Endothelial cell of umbilical vein (primary cell): Measurements from ENCODE around the gene TFAP2D. TPM values are rescaled to one million over a fixed set of nuclear protein-coding genes. Genes with fewer than 3 reads are reported as not detected.

Source experiments
- Bru-seq: library from RNA; stranded (reverse); fragments of 400-500 nt; gene quantifications from one replicate; lab custom pipeline; 2021; lab: Mats Ljungman, UMichigan
- BruChase-seq, 2 experiments: library from RNA; stranded (reverse); fragments of 400-500 nt; gene quantifications; one replicate each; lab custom pipeline; 2021; lab: Mats Ljungman, UMichigan
- BruUV-seq: library from RNA; stranded (reverse); fragments of 400-500 nt; replicated peaks from 2 replicates; lab custom pipeline; 2021; lab: Mats Ljungman, UMichigan
- CTCF ChIA-PET: fragments of 300-600, 350-600 bp; sonication (Branson Sonifier 250); formaldehyde crosslinking; loops from one replicate; lab custom pipeline; 2021; ENCODE audit warnings: antibody characterized with exemption, inconsistent platforms; lab: Charles Lee
- POLR2A ChIA-PET: fragments of 300-600, 350-600 bp; sonication (Branson Sonifier 250); formaldehyde crosslinking; loops from one replicate; lab custom pipeline; 2021; ENCODE audit warnings: antibody characterized with exemption, inconsistent platforms; lab: Charles Lee
- DNase-seq: peaks from one replicate; pipeline ENCODE4 v3.0.0-alpha.2; 2011; ENCODE audit warnings: low read depth, low spot score
- FAIRE-seq: peaks from 2 replicates; lab custom pipeline; 2011; peaks lifted over from hg19 to GRCh38; lab: Jason Lieb, UNC
- H2AFZ ChIP-seq: 2 replicates; pipeline ENCODE4 v1.6.0; 2012; ENCODE audit warnings: low read depth, low read length, control low read depth, inconsistent platforms
- H3K27ac ChIP-seq: 2 replicates; pipeline ENCODE4 v1.5.1; 2011; ENCODE audit warnings: low read depth, mild to moderate bottlenecking, control low read depth, low read length, moderate library complexity; ENCODE audit not compliant: insufficient read depth
- H3K27me3 ChIP-seq, 2 experiments: 2 replicates each; pipeline versions ENCODE4 v1.6.0 to v1.6.1; 2011; ENCODE audit warnings: low read length in 2 of 2, mixed read lengths in 1 of 2; ENCODE audit not compliant: control insufficient read depth in 2 of 2, insufficient read depth in 2 of 2
- H3K36me3 ChIP-seq, 2 experiments: 2 replicates in 1 of 2; 3 replicates in 1 of 2; pipeline ENCODE4 v1.5.1; 2011; ENCODE audit warnings: low read length in 2 of 2, mild to moderate bottlenecking in 1 of 2, moderate library complexity in 1 of 2; ENCODE audit not compliant: control insufficient read depth in 2 of 2, insufficient read depth in 2 of 2; ENCODE audit errors: extremely low read depth in 1 of 2
- H3K4me1 ChIP-seq: 3 replicates; pipeline ENCODE4 v1.5.1; 2011; ENCODE audit warnings: mild to moderate bottlenecking, low read length; ENCODE audit not compliant: control insufficient read depth, insufficient read depth; ENCODE audit errors: extremely low read depth
- H3K4me2 ChIP-seq: 2 replicates; pipeline ENCODE4 v1.6.1; 2011; ENCODE audit warnings: low read length, control low read depth, mixed read lengths; ENCODE audit not compliant: insufficient read depth
- H3K4me3 ChIP-seq, 3 experiments: fragments of 200-600 bp in 1 of 3; sonication (generic), shearing (Covaris generic) in 1 of 3; replicated peaks in 1 of 3; 2 replicates each; pipeline ENCODE4 v1.5.1; 2011 to 2016; ENCODE audit warnings: control low read depth in 3 of 3, low read length in 3 of 3, mild to moderate bottlenecking in 2 of 3, inconsistent platforms in 1 of 3, low read depth in 1 of 3, moderate library complexity in 1 of 3; ENCODE audit not compliant: insufficient read depth in 1 of 3
- H3K79me2 ChIP-seq: 2 replicates; pipeline ENCODE4 v1.6.0; 2012; ENCODE audit warnings: low read length, inconsistent platforms; ENCODE audit not compliant: control insufficient read depth, insufficient read depth
- H3K9ac ChIP-seq: replicated peaks from 2 replicates; pipeline ENCODE3; 2011; ENCODE audit warnings: low read length, control low read depth; ENCODE audit not compliant: insufficient read depth; ENCODE audit errors: extremely low read depth
- H3K9me1 ChIP-seq: replicated peaks from 3 replicates; pipeline ENCODE4 v1.6.0; 2011; ENCODE audit warnings: mild to moderate bottlenecking, low read length; ENCODE audit not compliant: control insufficient read depth, insufficient read depth; ENCODE audit errors: extremely low read depth
- H3K9me3 ChIP-seq: replicated peaks from 2 replicates; pipeline ENCODE4 v1.5.1; 2012; ENCODE audit warnings: low read length, inconsistent platforms; ENCODE audit not compliant: control insufficient read depth, insufficient read depth
- H4K20me1 ChIP-seq: replicated peaks from 2 replicates; pipeline ENCODE3; 2011; ENCODE audit warnings: mild to moderate bottlenecking, low read length; ENCODE audit not compliant: control insufficient read depth, insufficient read depth; ENCODE audit errors: extremely low read depth
- CTCF ChIP-seq, 2 donors: IDR thresholded peaks; 1 replicate in 1 of 2; 2 replicates in 1 of 2; pipeline ENCODE4 v1.5.1; 2011; ENCODE audit warnings: low read length in 2 of 2, mild to moderate bottlenecking in 2 of 2, moderate library complexity in 2 of 2, control low read depth in 1 of 2, inconsistent platforms in 1 of 2, low read depth in 1 of 2; ENCODE audit not compliant: insufficient read depth in 1 of 2; ENCODE audit errors: extremely low read depth in 1 of 2
- EZH2 ChIP-seq: IDR thresholded peaks from 2 replicates; pipeline ENCODE4 v1.6.1; 2012; ENCODE audit warnings: borderline replicate concordance, low read depth, mild to moderate bottlenecking, moderate library complexity, low read length, inconsistent platforms; ENCODE audit not compliant: severe bottlenecking
- FOS ChIP-seq: IDR thresholded peaks from 2 replicates; pipeline ENCODE4 v1.6.1; 2011; ENCODE audit warnings: mild to moderate bottlenecking, low read length, moderate library complexity, borderline replicate concordance; ENCODE audit not compliant: insufficient read depth
- GATA2 ChIP-seq: IDR thresholded peaks from 2 replicates; pipeline ENCODE4 v1.7.0; 2011; ENCODE audit warnings: low read depth, mild to moderate bottlenecking, moderate library complexity, mixed read lengths, low read length; ENCODE audit not compliant: insufficient read length, insufficient read depth
- JUN ChIP-seq: IDR thresholded peaks from 2 replicates; pipeline ENCODE4 v1.6.1; 2011; ENCODE audit warnings: borderline replicate concordance, low read depth; ENCODE audit not compliant: insufficient read length, insufficient read depth
- MAX ChIP-seq: IDR thresholded peaks from 2 replicates; pipeline ENCODE4 v1.6.1; 2011; ENCODE audit not compliant: insufficient read depth, insufficient read length
- MYC ChIP-seq: IDR thresholded peaks from one replicate; pipeline ENCODE4 v1.6.1; 2011; ENCODE audit warnings: mild to moderate bottlenecking, low read depth, low read length
- POLR2A ChIP-seq: IDR thresholded peaks from 2 replicates; pipeline ENCODE4 v1.6.1; 2012; ENCODE audit warnings: low read depth, mild to moderate bottlenecking, control low read depth, low read length
- POLR2AphosphoS5 ChIP-seq: IDR thresholded peaks from 2 replicates; pipeline ENCODE4 v1.6.1; 2012; ENCODE audit warnings: low read depth, mild to moderate bottlenecking, control low read depth, low read length, moderate library complexity; ENCODE audit not compliant: insufficient read depth
- dilution Hi-C: fragments of 300-500 bp; cut with MboI; formaldehyde crosslinking; loops from one replicate; pipeline ENCODE4 v1.15.0; 2019; ENCODE audit warnings: low sequenced_read_pairs; ENCODE audit not compliant: extremely low pct_ligation_motif_present
- intact Hi-C: fragments of 100-400 bp; cut with micrococcal nuclease; formaldehyde crosslinking; loops from one replicate; pipeline ENCODE4 v1.10.0; 2022
- long read RNA-seq: library from polyadenylated mRNA; stranded (forward); transcript quantifications from one replicate; pipeline ENCODE4 v2.0.0, GENCODE V29; 2021
- polyA minus RNA-seq, 3 experiments: library from RNA; depleted of rRNA, polyadenylated mRNA; stranded (reverse); fragments of >200 nt; gene quantifications; 1 replicate in 1 of 3; 2 replicates in 2 of 3; pipeline ENCODE4 v1.2.3, GENCODE V29; 2011
- polyA plus RNA-seq, 4 experiments: library from polyadenylated mRNA; depleted of rRNA in 3 of 4; stranded (reverse) in 3 of 4; unstranded in 1 of 4; fragments of >200 nt; gene quantifications; 2 replicates each; pipeline versions ENCODE4 v1.2.1 to v1.2.3, GENCODE V29; 2011 to 2012; ENCODE audit warnings: missing spikeins in 1 of 4
- total RNA-seq: library from RNA; stranded (reverse); gene quantifications from 2 replicates; pipeline ENCODE4 v1.2.3, GENCODE V29; 2021

The TFAP2D gene
- total RNA-seq (not detected in 2 replicates), polyA plus RNA-seq (not detected in 2 replicates), polyA minus RNA-seq (not detected in 2 replicates), Bru-seq, nascent RNA (not detected), BruChase-seq, experiment 1, labeled RNA remaining after a 6-hour chase (not detected), BruChase-seq, experiment 2, labeled RNA remaining after a 2-hour chase (not detected)
- not detected in 2 replicates for polyA plus RNA-seq (2011; cell fraction: cytosol; rRNA removed)
- polyA plus RNA-seq (2011; cell fraction: nucleus; rRNA removed), result not detected in 2 replicates
- polyA plus RNA-seq (2012), result not detected in 2 replicates
- not detected for polyA minus RNA-seq (2011; cell fraction: cytosol; rRNA and poly(A)+ RNA removed)
- polyA minus RNA-seq (2011; cell fraction: nucleus; rRNA and poly(A)+ RNA removed), result not detected in 2 replicates
- long read RNA-seq, result 0 reads

- no peaks in the 10 kb centered on the region for H3K9me3 ChIP-seq
- no peak within 1 kb of the TSS for H3K27ac ChIP-seq
- H3K4me1 ChIP-seq, result no peaks in the 10 kb centered on the region
- H3K4me2 ChIP-seq, result no peak within 1 kb of the TSS
- ChIA-PET CTCF (interaction anchor here (0.9 to 1.6 kb wide), 3 partner anchors 10 to 1337 kb away, joined by 3 read pairs; no protein-coding TSS in a partner anchor), POLR2A (no interaction called here)
- no peaks in the 10 kb centered on the region for H4K20me1 ChIP-seq
- no peak for FAIRE-seq
- dilution Hi-C loops, result no loop called here
- TF ChIP-seq FOS (no peak), MAX (no peak), MYC (no peak), POLR2A (no peak), CTCF (IDR thresholded peaks at IDR 0.05; ENCODE audit: extremely low read depth in 1 of 2, insufficient read depth in 1 of 2, low read depth in 1 of 2, low read length in 2 of 2) (no peak), POLR2AphosphoS5 (no peak), GATA2 (no peak), JUN (no peak), EZH2 (no peak)
- H2AFZ ChIP-seq, result no peak within 1 kb of the TSS
- no peaks in the 10 kb centered on the region for H3K79me2 ChIP-seq
- no peaks in the 10 kb centered on the region for H3K9me1 ChIP-seq
- no peak for DNase-seq
- peaks cover 75 to 91% of the 10 kb centered on the region in 2 experiments for H3K27me3 ChIP-seq
- no peak within 1 kb of the TSS for H3K9ac ChIP-seq
- intact Hi-C loops, result no loop called here
- no TSS peak for BruUV-seq
- no peaks in the 10 kb centered on the region for H3K36me3 ChIP-seq
- no peak within 1 kb of the TSS for H3K4me3 ChIP-seq
These were observed at the start of gene TFAP2D for GRCh38 chr6:50713226-50713625. TSS of gene TFAP2D (plus strand) at chr6:50713526. CDS start at chr6:50714056, 530 bp downstream.
